Astrocyte (in vitro differentiated cells and primary cell): ENCODE results near the gene DBF4. TPM values are rescaled to one million over a fixed set of nuclear protein-coding genes. Genes with fewer than 3 reads are reported as not detected.
"Not testable (repeated sequence)": the region's sequence is repeated elsewhere in the genome, so short reads cannot be mapped to it uniquely, and the experiment has no call there.

ENCODE experiments used
- DNase-seq: peaks from one replicate; pipeline ENCODE4 v3.0.0-alpha.2; 2010; ENCODE audit warnings: low read depth
- FAIRE-seq: peaks from 2 replicates; lab custom pipeline; 2011; peaks lifted over from hg19 to GRCh38; lab: Jason Lieb, UNC
- H2AFZ ChIP-seq: 2 replicates; pipeline ENCODE4 v1.6.0; 2012; ENCODE audit warnings: low read depth, low read length, inconsistent platforms
- H3K27ac ChIP-seq: 2 replicates; pipeline ENCODE4 v1.5.1; 2011; ENCODE audit warnings: low read depth, low read length, inconsistent platforms
- H3K27me3 ChIP-seq: 2 replicates; pipeline ENCODE4 v1.6.0; 2011; ENCODE audit warnings: low read length, inconsistent platforms; ENCODE audit not compliant: insufficient read depth
- H3K36me3 ChIP-seq: 2 replicates; pipeline ENCODE4 v1.5.1; 2011; ENCODE audit warnings: low read length, inconsistent platforms; ENCODE audit not compliant: insufficient read depth
- H3K4me1 ChIP-seq: 2 replicates; pipeline ENCODE4 v1.5.1; 2011; ENCODE audit warnings: low read length, inconsistent platforms; ENCODE audit not compliant: insufficient read depth
- H3K4me2 ChIP-seq: 2 replicates; pipeline ENCODE4 v1.6.0; 2012; ENCODE audit warnings: low read length, inconsistent platforms
- H3K4me3 ChIP-seq: 2 replicates; pipeline ENCODE4 v1.5.1; 2011; ENCODE audit warnings: low read depth, mild to moderate bottlenecking, low read length, inconsistent platforms; ENCODE audit not compliant: insufficient read depth
- H3K79me2 ChIP-seq: 2 replicates; pipeline ENCODE4 v1.6.0; 2012; ENCODE audit warnings: mild to moderate bottlenecking, low read length, inconsistent platforms; ENCODE audit not compliant: insufficient read depth
- H3K9ac ChIP-seq: 2 replicates; pipeline ENCODE4 v1.6.0; 2012; ENCODE audit warnings: mild to moderate bottlenecking, low read length, inconsistent platforms
- H3K9me3 ChIP-seq: 2 replicates; pipeline ENCODE4 v1.5.1; 2012; ENCODE audit warnings: low read depth, mild to moderate bottlenecking, low read length, inconsistent platforms; ENCODE audit not compliant: insufficient read depth
- H4K20me1 ChIP-seq: 2 replicates; pipeline ENCODE4 v1.6.0; 2012; ENCODE audit warnings: low read length, inconsistent platforms; ENCODE audit not compliant: insufficient read depth
- H3K27ac Mint-ChIP-seq: one replicate; pipeline ENCODE4 v1.8.0; 2021; ENCODE audit warnings: mild to moderate bottlenecking, mixed read lengths; ENCODE audit not compliant: unreplicated experiment
- H3K27me3 Mint-ChIP-seq: one replicate; pipeline ENCODE4 v1.8.0; 2021; ENCODE audit warnings: low read depth, mixed read lengths; ENCODE audit not compliant: unreplicated experiment
- H3K36me3 Mint-ChIP-seq: one replicate; pipeline ENCODE4 v1.8.0; 2021; ENCODE audit warnings: low read depth, mixed read lengths; ENCODE audit not compliant: unreplicated experiment
- H3K4me1 Mint-ChIP-seq: one replicate; pipeline ENCODE4 v1.8.0; 2021; ENCODE audit warnings: low read depth, mixed read lengths; ENCODE audit not compliant: unreplicated experiment
- H3K4me3 Mint-ChIP-seq: one replicate; pipeline ENCODE4 v1.8.0; 2021; ENCODE audit warnings: mild to moderate bottlenecking, moderate library complexity, mixed read lengths; ENCODE audit not compliant: unreplicated experiment
- H3K9me3 Mint-ChIP-seq: one replicate; pipeline ENCODE4 v1.8.0; 2021; ENCODE audit warnings: mild to moderate bottlenecking, mixed read lengths; ENCODE audit not compliant: unreplicated experiment
- CTCF ChIP-seq: IDR thresholded peaks from 2 replicates; pipeline ENCODE4 v1.5.1; 2011; ENCODE audit warnings: low read depth, mild to moderate bottlenecking, inconsistent platforms, low read length, moderate library complexity; ENCODE audit not compliant: insufficient read depth
- EZH2 ChIP-seq: IDR thresholded peaks from 2 replicates; pipeline ENCODE4 v1.6.1; 2012; ENCODE audit warnings: mild to moderate bottlenecking, low read length, inconsistent platforms; ENCODE audit not compliant: insufficient read depth
- total RNA-seq: library from RNA; stranded (reverse); gene quantifications from 2 replicates; pipeline ENCODE4 v1.2.1, GENCODE V29; 2021

The DBF4 gene
- total RNA-seq, 1 donor from 2014 or later: 13.0 TPM

DNA sequence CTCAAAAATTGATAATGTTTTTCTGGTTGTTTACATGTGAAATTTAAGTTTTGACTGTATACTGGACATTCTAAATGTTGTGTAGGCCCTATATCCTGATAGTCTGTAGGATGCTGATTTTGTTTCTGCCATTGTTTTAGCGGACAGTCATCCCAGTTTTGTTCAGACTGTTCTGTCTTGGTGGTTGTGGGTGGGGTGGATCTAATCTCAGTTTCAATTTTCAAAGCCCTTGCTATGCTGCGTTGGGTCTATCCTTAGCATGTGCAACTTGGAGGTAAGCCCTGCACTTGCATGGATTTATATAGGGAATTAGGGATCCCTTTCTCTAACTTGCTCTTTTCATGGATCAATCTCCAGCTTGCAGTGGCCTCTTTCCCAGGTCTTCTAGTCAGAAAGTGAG, 19.1 kb downstream of the DBF4 start:
- Mint-ChIP-seq H3K27ac (no peak overlapping the region), H3K4me1 (no peaks in the 10 kb centered on the region), H3K9me3 (no peaks in the 10 kb centered on the region), H3K4me3 (no peak overlapping the region), H3K27me3 (no peaks in the 10 kb centered on the region), H3K36me3 (peaks cover 3% of the 10 kb centered on the region)
- Histone ChIP-seq H3K9me3 (no peaks in the 10 kb centered on the region), H3K9ac (no peak overlapping the region), H3K4me2 (no peak overlapping the region), H3K36me3 (peaks cover 6% of the 10 kb centered on the region), H4K20me1 (no peaks in the 10 kb centered on the region), H3K4me3 (no peak overlapping the region), H3K27me3 (no peaks in the 10 kb centered on the region), H3K27ac (no peak overlapping the region), H3K79me2 (peaks cover 37% of the 10 kb centered on the region), H2AFZ (no peak overlapping the region), H3K4me1 (no peaks in the 10 kb centered on the region)
- DNase-seq: no peak
- TF ChIP-seq EZH2 (no peak), CTCF (no peak)
- FAIRE-seq: no peak

- H3K79me2 ChIP-seq: peaks cover 6% of the 10 kb centered on the region
- H3K27ac ChIP-seq: no peak overlapping the region
- DNase-seq (no peak), FAIRE-seq (no peak)
- no peaks in the 10 kb centered on the region for H4K20me1 ChIP-seq
- Mint-ChIP-seq H3K27ac (no peak overlapping the region), H3K27me3 (no peaks in the 10 kb centered on the region), H3K4me1 (no peaks in the 10 kb centered on the region), H3K9me3 (no peaks in the 10 kb centered on the region), H3K36me3 (peaks cover 3% of the 10 kb centered on the region), H3K4me3 (no peak overlapping the region)
- H3K4me2 ChIP-seq: no peak overlapping the region
- TF ChIP-seq CTCF (no peak), EZH2 (no peak)
- no peak overlapping the region for H3K9ac ChIP-seq
- no peak overlapping the region for H2AFZ ChIP-seq
- no peaks in the 10 kb centered on the region for H3K27me3 ChIP-seq
- no peaks in the 10 kb centered on the region for H3K4me1 ChIP-seq
- peaks cover 6% of the 10 kb centered on the region for H3K36me3 ChIP-seq
- H3K9me3 ChIP-seq: no peaks in the 10 kb centered on the region
- H3K4me3 ChIP-seq: no peak overlapping the region
Measured at GRCh38 chr7:87899255-87899654, 23.0 kb downstream of the DBF4 start.

DNA sequence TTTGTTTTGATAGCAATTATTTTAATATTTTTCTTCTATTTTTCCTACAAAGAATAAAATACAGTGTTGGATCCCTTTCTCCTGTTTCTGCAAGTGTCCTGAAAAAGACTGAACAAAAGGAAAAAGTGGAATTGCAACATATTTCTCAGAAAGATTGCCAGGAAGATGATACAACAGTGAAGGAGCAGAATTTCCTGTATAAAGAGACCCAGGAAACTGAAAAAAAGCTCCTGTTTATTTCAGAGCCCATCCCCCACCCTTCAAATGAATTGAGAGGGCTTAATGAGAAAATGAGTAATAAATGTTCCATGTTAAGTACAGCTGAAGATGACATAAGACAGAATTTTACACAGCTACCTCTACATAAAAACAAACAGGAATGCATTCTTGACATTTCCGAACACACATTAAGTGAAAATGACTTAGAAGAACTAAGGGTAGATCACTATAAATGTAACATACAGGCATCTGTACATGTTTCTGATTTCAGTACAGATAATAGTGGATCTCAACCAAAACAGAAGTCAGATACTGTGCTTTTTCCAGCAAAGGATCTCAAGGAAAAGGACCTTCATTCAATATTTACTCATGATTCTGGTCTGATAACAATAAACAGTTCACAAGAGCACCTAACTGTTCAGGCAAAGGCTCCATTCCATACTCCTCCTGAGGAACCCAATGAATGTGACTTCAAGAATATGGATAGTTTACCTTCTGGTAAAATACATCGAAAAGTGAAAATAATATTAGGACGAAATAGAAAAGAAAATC, 31.0 kb downstream of the DBF4 start:
- not testable (repeated sequence) for H3K9ac ChIP-seq, H3K27ac Mint-ChIP-seq, H3K27me3 ChIP-seq, H3K79me2 ChIP-seq, H3K4me3 ChIP-seq, H3K9me3 ChIP-seq, H3K36me3 Mint-ChIP-seq, DNase-seq, H4K20me1 ChIP-seq, H3K9me3 Mint-ChIP-seq, H3K4me1 ChIP-seq, H3K4me2 ChIP-seq, H3K4me3 Mint-ChIP-seq, H3K27ac ChIP-seq, H3K27me3 Mint-ChIP-seq, FAIRE-seq, H3K36me3 ChIP-seq, H2AFZ ChIP-seq, H3K4me1 Mint-ChIP-seq

DNA sequence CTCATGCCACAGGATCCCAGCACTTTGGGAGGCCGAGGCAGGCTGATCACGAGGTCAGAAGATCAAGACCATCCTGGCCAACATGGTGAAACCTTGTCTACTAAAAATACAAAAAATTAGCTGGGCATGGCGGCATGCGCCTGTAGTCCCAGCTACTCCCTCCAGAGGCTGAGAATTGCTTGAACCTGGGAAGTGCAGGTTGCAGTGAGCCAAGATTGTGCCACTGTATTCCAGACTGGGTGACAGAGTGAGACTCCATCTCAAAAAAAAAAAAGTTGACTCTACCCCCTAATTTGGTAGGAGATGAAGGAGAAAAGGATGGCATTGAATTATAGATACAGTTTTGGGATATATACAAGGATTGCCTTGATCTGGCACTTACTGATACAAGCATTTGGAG, 32.5 kb downstream of the DBF4 start:
- H4K20me1 ChIP-seq, H3K36me3 Mint-ChIP-seq, H3K36me3 ChIP-seq, H3K4me3 Mint-ChIP-seq, H3K27ac Mint-ChIP-seq, H3K79me2 ChIP-seq, H2AFZ ChIP-seq, H3K27me3 ChIP-seq, H3K4me1 ChIP-seq, H3K9me3 Mint-ChIP-seq, DNase-seq, H3K27ac ChIP-seq, H3K27me3 Mint-ChIP-seq, H3K4me3 ChIP-seq, H3K9ac ChIP-seq, H3K4me2 ChIP-seq, H3K4me1 Mint-ChIP-seq, FAIRE-seq, H3K9me3 ChIP-seq: not testable (repeated sequence)
